CD14-positive monocyte (primary cell): ENCODE measurements around the gene HS6ST1. TPM values are rescaled to one million over a fixed set of nuclear protein-coding genes. Genes with fewer than 3 reads are reported as not detected.

Experiments used
- DNase-seq, 3 donors: peaks; one replicate each; pipeline ENCODE4 v3.0.0-alpha.2; 2011 to 2022
- H2AFZ ChIP-seq: 2 replicates; pipeline ENCODE4 v1.6.0; 2012; ENCODE audit warnings: mild to moderate bottlenecking, low read depth, low read length, inconsistent platforms; ENCODE audit not compliant: insufficient read depth, poor library complexity, severe bottlenecking
- H3K27ac ChIP-seq, 2 donors: 1 replicate in 1 of 2; 2 replicates in 1 of 2; pipeline ENCODE4 v1.5.1; 2012 to 2013; ENCODE audit warnings: low read length in 2 of 2, control low read depth in 1 of 2, inconsistent platforms in 1 of 2, low read depth in 1 of 2, mild to moderate bottlenecking in 1 of 2
- H3K27me3 ChIP-seq, 2 donors: one replicate each; pipeline versions ENCODE4 v1.6.0 to v1.6.1; 2011 to 2013; ENCODE audit warnings: low read length in 2 of 2; ENCODE audit not compliant: control insufficient read depth in 2 of 2, insufficient read depth in 2 of 2
- H3K36me3 ChIP-seq, 2 donors: replicated peaks in 1 of 2; 1 replicate in 1 of 2; 2 replicates in 1 of 2; pipeline versions ENCODE4 v1.5.1 to v1.6.1; 2012 to 2013; ENCODE audit warnings: low read length in 2 of 2, control low read depth in 1 of 2, inconsistent platforms in 1 of 2, mild to moderate bottlenecking in 1 of 2; ENCODE audit not compliant: insufficient read depth in 2 of 2, control insufficient read depth in 1 of 2
- H3K4me1 ChIP-seq, 2 donors: 1 replicate in 1 of 2; 2 replicates in 1 of 2; pipeline versions ENCODE4 v1.5.1 to v1.6.1; 2012 to 2013; ENCODE audit warnings: low read length in 2 of 2, control low read depth in 1 of 2, inconsistent platforms in 1 of 2, mild to moderate bottlenecking in 1 of 2, moderate library complexity in 1 of 2; ENCODE audit not compliant: insufficient read depth in 2 of 2, control insufficient read depth in 1 of 2
- H3K4me2 ChIP-seq: replicated peaks from 2 replicates; pipeline ENCODE3; 2012; ENCODE audit warnings: low read length, moderate library complexity, mild to moderate bottlenecking; ENCODE audit not compliant: poor library complexity, severe bottlenecking; ENCODE audit errors: extremely low read depth
- H3K4me3 ChIP-seq, 3 experiments: fragments of 200-600 bp in 1 of 3; sonication (generic) in 1 of 3; replicated peaks in 1 of 3; 1 replicate in 2 of 3; 2 replicates in 1 of 3; pipeline ENCODE4 v1.5.1; 2011 to 2013; ENCODE audit warnings: low read length in 3 of 3, mild to moderate bottlenecking in 3 of 3, control low read depth in 2 of 3, low read depth in 2 of 3, inconsistent platforms in 1 of 3, moderate library complexity in 1 of 3
- H3K79me2 ChIP-seq: 2 replicates; pipeline ENCODE4 v1.6.0; 2012; ENCODE audit warnings: mild to moderate bottlenecking, control low read depth, inconsistent platforms, low read length, moderate library complexity; ENCODE audit not compliant: insufficient read depth
- H3K9ac ChIP-seq: 2 replicates; pipeline ENCODE4 v1.6.0; 2017; ENCODE audit warnings: low read length, mild to moderate bottlenecking; ENCODE audit not compliant: insufficient read depth, poor library complexity, severe bottlenecking
- H3K9me3 ChIP-seq, 2 donors: replicated peaks in 1 of 2; 1 replicate in 1 of 2; 2 replicates in 1 of 2; pipeline versions ENCODE4 v1.5.1 to v1.6.1; 2012 to 2013; ENCODE audit warnings: low read length in 2 of 2, control low read depth in 1 of 2; ENCODE audit not compliant: control insufficient read depth in 1 of 2, insufficient read depth in 1 of 2
- H4K20me1 ChIP-seq: 2 replicates; pipeline ENCODE4 v1.6.0; 2012; ENCODE audit warnings: mild to moderate bottlenecking, low read length, control low read depth, moderate library complexity; ENCODE audit not compliant: insufficient read depth
- H3K27ac Mint-ChIP-seq, 7 donors: one replicate each; pipeline ENCODE4 v1.8.0; 2020; ENCODE audit warnings: mild to moderate bottlenecking in 7 of 7, mixed read lengths in 7 of 7, moderate library complexity in 6 of 7, inconsistent platforms in 2 of 7
- H3K27me3 Mint-ChIP-seq, 3 donors: one replicate each; pipeline ENCODE4 v1.8.0; 2021 to 2022; ENCODE audit warnings: low read depth in 3 of 3, mild to moderate bottlenecking in 3 of 3, mixed read lengths in 3 of 3, moderate library complexity in 3 of 3, inconsistent platforms in 1 of 3
- H3K36me3 Mint-ChIP-seq, 2 donors: one replicate each; pipeline ENCODE4 v1.8.0; 2020; ENCODE audit warnings: mixed read lengths in 2 of 2, inconsistent platforms in 1 of 2, mild to moderate bottlenecking in 1 of 2
- H3K4me1 Mint-ChIP-seq: one replicate; pipeline ENCODE4 v1.8.0; 2020; ENCODE audit warnings: mild to moderate bottlenecking, mixed read lengths
- H3K4me3 Mint-ChIP-seq, 2 donors: one replicate each; pipeline ENCODE4 v1.8.0; 2020; ENCODE audit warnings: mild to moderate bottlenecking in 2 of 2, mixed read lengths in 2 of 2, moderate library complexity in 1 of 2
- H3K9me3 Mint-ChIP-seq, 7 donors: one replicate each; pipeline ENCODE4 v1.8.0; 2020 to 2022; ENCODE audit warnings: mixed read lengths in 7 of 7, mild to moderate bottlenecking in 6 of 7, moderate library complexity in 6 of 7, inconsistent platforms in 2 of 7
- CTCF ChIP-seq: fragments of 200-600 bp; IDR thresholded peaks from one replicate; pipeline ENCODE4 v1.8.0; 2022; ENCODE audit warnings: antibody characterized with exemption, mild to moderate bottlenecking
- WGBS: methylation state at CpG from one replicate; pipeline ENCODE4 v1.1.5; 2013; ENCODE audit warnings: missing lambda C conversion rate; ENCODE audit not compliant: insufficient coverage; 5-methylcytosine and 5-hydroxymethylcytosine counted together
- intact Hi-C, 2 donors: fragments of 100-400 bp; cut with micrococcal nuclease; formaldehyde crosslinking; loops; one replicate each; pipeline versions ENCODE4 v1.15.0 to v1.15.1; 2023
- polyA plus RNA-seq, 3 donors: library from polyadenylated mRNA; depleted of rRNA in 1 of 3; unstranded in 2 of 3; stranded (reverse) in 1 of 3; fragments of 300-500 nt in 2 of 3; fragments of >200 nt in 1 of 3; fragmentation: Illumina TruSeq in 2 of 3; gene quantifications; 1 replicate in 2 of 3; 2 replicates in 1 of 3; pipeline ENCODE4 v1.2.3, GENCODE V29; 2012 to 2021

HS6ST1 gene
- polyA plus RNA-seq, 3 donors: 2.9 to 5.4 (median 4.0) TPM

GRCh38 chr2:128322715-128323554 is 4.3 kb upstream of the HS6ST1 start:
- Histone ChIP-seq H3K27me3 (peaks cover 0 to 16% of the 10 kb centered on the region in 2 donors), H3K9ac (peak overlapping the region; percentile 90), H3K4me3 (peak overlapping the region in 2 of 3 experiments; percentile 36 to 72), H3K36me3 (no peaks in the 10 kb centered on the region), H3K4me2 (peak overlapping the region; percentile 85), H4K20me1 (no peaks in the 10 kb centered on the region), H3K27ac (peak overlapping the region in 1 of 2 donors; percentile 83), H3K79me2 (no peaks in the 10 kb centered on the region), H3K4me1 (peaks cover 15 to 19% of the 10 kb centered on the region in 2 donors), H3K9me3 (no peaks in the 10 kb centered on the region), H2AFZ (peak overlapping the region; percentile 85)
- Mint-ChIP-seq H3K27me3 (peaks cover 9 to 35% (median 10%) of the 10 kb centered on the region in 3 donors), H3K27ac (peak overlapping the region in 2 of 7 donors; percentile 58 to 66), H3K4me3 (peak overlapping the region; percentile 42 to 62), H3K4me1 (peaks cover 13% of the 10 kb centered on the region), H3K36me3 (no peaks in the 10 kb centered on the region), H3K9me3 (peaks cover 0 to 2% (median 0%) of the 10 kb centered on the region in 7 donors)
- DNase-seq: peak in 1 of 3 donors; percentile 4
- 89% methylated on average over 23 of the region's 29 CpGs for WGBS
- intact Hi-C loops: loop anchor here (5.0 to 10.0 kb wide), 3 partner anchors 182 to 432 kb away; no protein-coding TSS in a partner anchor
- no peak for TF ChIP-seq CTCF

- peak; percentile 95 for TF ChIP-seq CTCF
- H3K27ac ChIP-seq: peak overlapping the region in 1 of 2 donors; percentile 83
- WGBS: 2% methylated on average over 82 of the region's 91 CpGs
- peaks cover 0 to 16% of the 10 kb centered on the region in 2 donors for H3K27me3 ChIP-seq
- peak overlapping the region in 6 of 7 donors; percentile 51 to 86 (median 74) for H3K27ac Mint-ChIP-seq
- DNase-seq: peak; percentile 75 to 80 (median 78)
- peaks cover 22 to 28% of the 10 kb centered on the region in 2 donors for H3K4me1 ChIP-seq
- peak overlapping the region; percentile 77 to 78 for H3K4me3 Mint-ChIP-seq
- peaks cover 19% of the 10 kb centered on the region for H3K4me1 Mint-ChIP-seq
- H3K36me3 Mint-ChIP-seq: no peaks in the 10 kb centered on the region
- H3K4me2 ChIP-seq: peak overlapping the region; percentile 85
- peak overlapping the region; percentile 42 to 72 (median 51) for H3K4me3 ChIP-seq
- intact Hi-C loops: loop anchor here (5.0 to 10.0 kb wide), 3 partner anchors 183 to 433 kb away; no protein-coding TSS in a partner anchor
- peak overlapping the region; percentile 85 for H2AFZ ChIP-seq
- H3K9me3 Mint-ChIP-seq: peaks cover 0 to 2% (median 0%) of the 10 kb centered on the region in 7 donors
- H4K20me1 ChIP-seq: peaks cover 8% of the 10 kb centered on the region
- peaks cover 8 to 42% (median 12%) of the 10 kb centered on the region in 3 donors for H3K27me3 Mint-ChIP-seq
- H3K79me2 ChIP-seq: peaks cover 7% of the 10 kb centered on the region
- no peaks in the 10 kb centered on the region for H3K36me3 ChIP-seq
- H3K9ac ChIP-seq: peak overlapping the region; percentile 90
- H3K9me3 ChIP-seq: no peaks in the 10 kb centered on the region
Observed at GRCh38 chr2:128321784-128322714, 3.4 kb upstream of the HS6ST1 start.
